PFSK-1 (cell line): ENCODE measurements around the gene MSH3.

Experiments used
- FOXP2 ChIP-seq: optimal IDR thresholded peaks from 2 replicates; pipeline ENCODE3; 2011; ENCODE audit warnings: borderline replicate concordance, control low read depth, inconsistent platforms; ENCODE audit not compliant: insufficient read depth; ENCODE audit errors: extremely low read length, extremely low read depth
- POLR2AphosphoS5 ChIP-seq: IDR thresholded peaks from 2 replicates; pipeline ENCODE4 v1.6.1; 2012; ENCODE audit warnings: low read depth, mild to moderate bottlenecking, control low read depth, low read length, moderate library complexity
- SIN3A ChIP-seq: IDR thresholded peaks from 2 replicates; pipeline ENCODE4 v1.6.1; 2012; ENCODE audit warnings: mild to moderate bottlenecking, low read length, moderate library complexity, borderline replicate concordance; ENCODE audit not compliant: insufficient read depth
- TAF1 ChIP-seq: IDR thresholded peaks from 2 replicates; pipeline ENCODE4 v1.6.1; 2012; ENCODE audit warnings: low read length, control low read depth, borderline replicate concordance; ENCODE audit not compliant: insufficient read depth
- TF ChIP-seq, protein P1 (sequence below), 2 experiments: IDR thresholded peaks; 2 replicates each; pipeline versions ENCODE4 v1.6.1 to v1.8.0; 2011 to 2012; ENCODE audit warnings: low read depth in 2 of 2, low read length in 2 of 2, control low read depth in 1 of 2, inconsistent platforms in 1 of 2, mild to moderate bottlenecking in 1 of 2, moderate library complexity in 1 of 2; ENCODE audit not compliant: insufficient read depth in 1 of 2

DNA sequence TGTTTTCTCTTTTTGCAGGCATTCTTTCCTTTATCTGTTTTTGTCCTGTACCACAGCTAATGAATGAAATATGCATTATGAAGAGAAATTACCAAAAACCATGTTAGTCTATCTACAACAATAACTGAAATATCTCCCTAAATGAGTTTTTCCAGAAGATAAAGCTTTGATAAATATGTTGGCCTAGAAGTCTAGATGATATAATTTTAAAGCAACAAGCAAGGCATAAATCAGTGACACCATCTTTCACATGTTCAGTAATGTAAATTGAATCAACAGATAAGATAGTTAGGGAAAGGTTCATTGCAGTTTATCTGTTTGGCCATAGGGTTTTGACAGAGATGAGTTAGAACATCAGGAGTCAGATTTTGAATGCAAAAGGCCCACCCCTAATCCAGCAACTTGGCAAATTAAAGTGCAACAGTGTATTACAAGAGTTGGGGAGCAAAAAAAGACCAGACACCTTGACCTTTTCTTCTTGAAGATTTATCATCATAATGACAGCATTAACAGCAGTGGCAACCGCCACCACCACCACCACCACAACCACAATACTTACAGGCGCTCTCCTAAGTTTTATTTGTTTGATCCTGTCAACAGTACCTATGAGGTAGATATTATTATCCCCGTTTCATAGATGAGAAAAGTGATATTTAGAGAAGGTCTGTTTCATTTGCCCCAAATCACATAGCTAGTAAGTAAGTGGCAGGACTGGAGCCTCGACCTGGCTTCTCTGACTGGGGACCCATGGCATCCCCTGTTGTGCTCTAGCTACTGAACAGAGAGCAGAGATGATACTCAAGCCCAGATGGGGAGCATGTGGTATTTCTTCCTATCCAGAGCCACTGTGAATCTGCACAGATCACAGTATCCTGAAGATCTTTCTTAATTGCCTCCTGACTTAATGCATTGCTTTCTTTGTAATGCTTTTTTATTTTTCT, 123.2 kb downstream of the MSH3 start:
- no peak for TF ChIP-seq POLR2AphosphoS5
- TF ChIP-seq, protein P1, sequence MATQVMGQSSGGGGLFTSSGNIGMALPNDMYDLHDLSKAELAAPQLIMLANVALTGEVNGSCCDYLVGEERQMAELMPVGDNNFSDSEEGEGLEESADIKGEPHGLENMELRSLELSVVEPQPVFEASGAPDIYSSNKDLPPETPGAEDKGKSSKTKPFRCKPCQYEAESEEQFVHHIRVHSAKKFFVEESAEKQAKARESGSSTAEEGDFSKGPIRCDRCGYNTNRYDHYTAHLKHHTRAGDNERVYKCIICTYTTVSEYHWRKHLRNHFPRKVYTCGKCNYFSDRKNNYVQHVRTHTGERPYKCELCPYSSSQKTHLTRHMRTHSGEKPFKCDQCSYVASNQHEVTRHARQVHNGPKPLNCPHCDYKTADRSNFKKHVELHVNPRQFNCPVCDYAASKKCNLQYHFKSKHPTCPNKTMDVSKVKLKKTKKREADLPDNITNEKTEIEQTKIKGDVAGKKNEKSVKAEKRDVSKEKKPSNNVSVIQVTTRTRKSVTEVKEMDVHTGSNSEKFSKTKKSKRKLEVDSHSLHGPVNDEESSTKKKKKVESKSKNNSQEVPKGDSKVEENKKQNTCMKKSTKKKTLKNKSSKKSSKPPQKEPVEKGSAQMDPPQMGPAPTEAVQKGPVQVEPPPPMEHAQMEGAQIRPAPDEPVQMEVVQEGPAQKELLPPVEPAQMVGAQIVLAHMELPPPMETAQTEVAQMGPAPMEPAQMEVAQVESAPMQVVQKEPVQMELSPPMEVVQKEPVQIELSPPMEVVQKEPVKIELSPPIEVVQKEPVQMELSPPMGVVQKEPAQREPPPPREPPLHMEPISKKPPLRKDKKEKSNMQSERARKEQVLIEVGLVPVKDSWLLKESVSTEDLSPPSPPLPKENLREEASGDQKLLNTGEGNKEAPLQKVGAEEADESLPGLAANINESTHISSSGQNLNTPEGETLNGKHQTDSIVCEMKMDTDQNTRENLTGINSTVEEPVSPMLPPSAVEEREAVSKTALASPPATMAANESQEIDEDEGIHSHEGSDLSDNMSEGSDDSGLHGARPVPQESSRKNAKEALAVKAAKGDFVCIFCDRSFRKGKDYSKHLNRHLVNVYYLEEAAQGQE (IDR thresholded peaks at IDR 0.05; ENCODE audit: insufficient read depth in 1 of 2, low read depth in 2 of 2, low read length in 2 of 2): no peak
- TF ChIP-seq SIN3A: no peak
- no peak for TF ChIP-seq TAF1
- TF ChIP-seq FOXP2: no peak
